Muscle of back (tissue), 11 donors: ENCODE results near the gene GHR. TPM values are rescaled to one million over a fixed set of nuclear protein-coding genes. Genes with fewer than 3 reads are reported as not detected.
A peak's percentile ranks its signal among the peaks of the same experiment; 100 is the strongest.
"Not testable (repeated sequence)": the region's sequence is repeated elsewhere in the genome, so short reads cannot be mapped to it uniquely, and the experiment has no call there.

Source experiments
- DNase-seq, 3 donors: peaks; one replicate each; pipeline versions ENCODE4 v3.0.0 to v3.0.0-alpha.2; 2013
- polyA plus RNA-seq, 10 donors: library from polyadenylated mRNA; unstranded; fragments of 120-200 nt; gene quantifications; one replicate each; pipeline ENCODE4 v1.2.1, GENCODE V29; 2013; ENCODE audit not compliant: insufficient read length in 10 of 10

Gene GHR
- polyA plus RNA-seq, 10 donors, result 14.9 to 28.1 (median 18.0) TPM

DNA sequence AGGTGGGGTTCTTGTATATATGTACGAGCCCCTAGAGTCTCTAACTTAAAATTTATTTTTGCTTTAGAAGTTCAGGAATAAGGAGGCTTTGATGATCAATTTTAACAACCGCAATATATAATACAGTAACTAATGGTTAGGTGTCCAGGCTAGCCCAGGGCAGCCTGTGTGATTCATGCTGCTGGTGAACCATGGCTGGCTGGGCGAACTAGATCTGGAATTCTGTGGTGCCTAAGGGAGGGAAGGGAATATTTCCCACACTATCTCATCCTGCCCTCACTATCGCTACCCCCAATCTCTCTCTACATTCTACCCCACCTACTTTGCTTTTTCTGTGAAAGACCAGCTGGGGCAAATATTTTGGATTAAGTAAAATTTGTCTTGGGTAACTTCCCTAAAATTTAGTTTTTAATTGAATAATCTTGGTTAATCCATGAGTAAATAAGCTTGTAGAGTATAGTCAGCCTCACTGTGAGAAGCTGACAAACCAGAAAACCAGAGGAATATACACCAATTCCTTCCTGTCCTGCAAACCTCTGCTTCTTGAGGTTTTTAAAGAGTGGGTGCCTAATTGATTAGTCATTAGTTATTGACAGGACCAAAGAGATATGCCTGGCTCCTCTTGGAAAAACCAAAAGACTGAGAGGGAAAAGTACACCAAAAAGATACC lies 218.2 kb downstream of the GHR start:
- DNase-seq, result no peak

DNA sequence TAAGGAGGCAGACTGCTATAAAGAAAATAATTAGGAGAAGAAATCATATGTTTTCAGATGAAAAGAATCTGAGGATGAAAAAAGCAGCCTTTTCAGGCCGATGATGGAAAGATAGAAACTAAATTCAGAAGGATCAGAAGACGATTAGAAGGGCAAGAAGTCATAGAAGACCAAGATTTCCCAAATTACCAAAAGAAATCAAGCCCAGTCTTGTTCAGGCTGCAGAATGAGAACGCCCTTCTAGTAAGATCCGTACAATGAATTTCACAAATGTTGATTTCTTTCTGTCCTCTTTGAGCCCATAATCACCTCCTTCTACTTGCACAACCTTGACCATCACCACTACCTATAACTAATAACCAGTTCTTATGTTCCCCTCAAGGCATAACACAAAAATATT lies 218.8 kb downstream of the GHR start:
- DNase-seq, result no peak

DNA sequence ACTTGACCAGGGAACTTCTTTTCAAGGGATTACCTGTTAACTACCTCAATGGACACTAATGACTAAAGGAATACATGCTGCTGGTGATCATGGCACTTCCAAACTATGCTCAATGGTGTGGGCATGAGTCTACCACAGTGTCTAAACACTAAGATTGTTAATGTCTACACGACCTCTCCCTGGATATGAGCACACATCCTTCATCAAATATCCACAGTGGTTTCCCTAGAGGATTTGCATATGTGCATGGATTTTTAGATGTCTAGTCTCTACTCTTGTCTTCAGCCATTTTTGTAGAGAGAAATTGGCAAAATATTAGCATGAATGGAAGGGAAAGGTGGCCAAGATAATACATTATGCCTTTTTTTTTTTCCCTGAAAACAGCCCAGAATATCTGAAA lies 220.1 kb downstream of the GHR start:
- DNase-seq, result no peak

DNA sequence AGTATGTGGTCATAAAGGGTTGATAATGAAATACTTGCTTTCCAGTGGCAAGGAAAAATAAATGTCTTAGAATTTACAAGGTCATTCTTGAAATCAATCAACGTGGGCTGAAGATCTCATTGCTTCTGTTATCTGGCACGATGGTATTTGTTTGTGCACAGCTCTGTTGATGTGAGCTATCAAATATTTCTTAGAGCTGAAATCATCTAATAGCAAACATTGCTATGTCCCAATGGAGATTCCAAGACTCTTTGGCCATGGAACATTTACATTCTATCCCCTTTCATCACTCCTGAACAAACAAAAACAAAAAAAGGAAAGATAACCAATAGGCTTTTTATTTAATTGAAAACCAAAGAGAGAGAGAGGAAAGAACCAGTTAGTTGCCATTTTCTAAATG lies 221.9 kb downstream of the GHR start:
- no peak for DNase-seq

DNA sequence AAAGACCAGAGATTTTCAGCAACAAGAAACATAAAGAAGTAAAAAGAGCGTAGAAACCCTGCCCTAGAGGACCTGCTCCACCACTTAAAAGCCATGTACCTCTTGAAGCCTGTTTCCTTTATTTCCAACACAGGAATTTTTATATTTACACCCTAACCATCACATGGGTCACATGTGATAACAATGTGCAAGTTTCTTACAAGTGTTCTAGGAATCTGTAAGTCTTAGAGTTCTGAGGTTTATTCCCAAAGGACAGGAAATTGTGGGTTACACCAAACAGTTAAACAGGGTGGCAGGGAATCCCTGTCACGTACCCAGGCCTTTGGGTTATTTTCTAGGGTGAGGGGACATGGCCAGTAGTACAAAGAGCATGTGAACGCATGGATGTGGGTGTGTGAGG lies 224.8 kb downstream of the GHR start:
- DNase-seq, result no peak

DNA sequence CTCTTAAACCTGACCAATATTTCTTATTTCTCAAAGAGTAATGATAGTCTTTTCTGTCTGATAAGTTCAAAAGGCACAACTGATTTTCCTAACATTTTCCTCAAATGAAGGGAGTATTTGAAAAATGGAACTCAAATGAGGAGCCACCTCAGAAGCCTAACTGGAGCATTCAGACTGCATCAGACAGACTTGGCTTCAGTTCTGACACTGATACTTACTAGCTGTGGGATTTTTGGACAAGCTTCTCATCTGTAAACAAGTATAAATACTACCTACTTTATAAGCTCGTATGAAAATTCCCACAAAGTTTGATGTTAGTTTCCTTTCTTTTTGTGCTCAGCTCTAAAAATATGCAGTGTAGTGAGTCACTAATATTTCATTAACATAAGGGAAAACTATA lies 225.7 kb downstream of the GHR start:
- DNase-seq, result no peak

DNA sequence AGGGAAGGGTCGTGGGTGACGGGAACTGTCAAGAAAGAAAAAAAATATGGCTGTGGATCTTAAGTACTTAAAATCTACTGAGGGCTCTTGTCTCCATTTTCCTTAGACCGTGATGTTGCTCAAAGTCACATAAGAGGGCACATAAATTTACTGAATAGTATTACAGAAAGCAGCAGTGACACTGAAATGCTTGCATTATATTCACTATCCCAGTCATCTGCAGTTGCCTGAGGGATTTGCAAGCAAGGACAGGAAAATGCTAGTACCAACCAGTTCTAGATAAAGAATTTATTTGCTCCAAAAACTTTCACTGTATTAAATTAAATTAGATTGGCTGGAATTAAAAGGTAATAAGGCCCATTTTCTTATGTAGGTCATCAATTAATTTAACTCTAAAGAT lies 226.8 kb downstream of the GHR start:
- no peak for DNase-seq

DNA sequence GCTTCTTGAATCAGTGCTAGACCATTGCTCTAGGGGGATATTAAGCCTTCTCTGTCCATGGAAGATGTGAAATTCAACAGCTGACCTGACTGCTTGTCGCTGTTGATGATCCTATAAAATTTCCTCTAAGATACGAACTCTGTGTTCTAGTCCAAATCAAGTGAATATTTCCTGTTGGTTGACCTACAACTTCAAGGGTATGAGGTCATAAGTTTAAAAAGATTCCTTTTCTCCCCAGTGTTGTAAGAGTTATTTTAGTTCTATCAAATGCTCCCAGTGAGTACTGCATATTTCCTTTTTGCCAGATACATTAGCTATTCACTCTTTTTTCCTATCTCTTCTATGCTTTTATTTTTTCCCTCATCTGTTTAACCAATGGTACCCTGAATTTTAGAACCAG lies 230.5 kb downstream of the GHR start:
- DNase-seq, result no peak

DNA sequence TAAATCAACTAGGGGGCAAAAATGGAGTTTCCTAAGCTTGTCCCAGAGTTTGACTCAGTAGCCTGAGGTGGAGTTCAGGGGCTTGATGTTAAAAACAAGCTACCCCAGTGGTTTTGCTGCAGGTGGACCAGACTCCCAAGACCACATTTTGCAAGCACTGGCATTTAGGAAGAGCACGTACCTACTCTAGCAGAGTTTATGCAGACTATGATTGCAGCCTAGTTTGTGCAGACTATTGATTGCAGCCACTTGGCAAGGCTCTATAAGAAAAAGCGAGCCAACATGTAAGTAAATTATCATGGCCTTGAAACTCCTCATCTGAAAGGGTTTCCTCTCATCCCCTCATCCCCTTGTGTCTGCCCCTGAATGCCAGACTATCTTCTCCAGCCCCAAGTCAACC lies 231.4 kb downstream of the GHR start:
- no peak for DNase-seq

DNA sequence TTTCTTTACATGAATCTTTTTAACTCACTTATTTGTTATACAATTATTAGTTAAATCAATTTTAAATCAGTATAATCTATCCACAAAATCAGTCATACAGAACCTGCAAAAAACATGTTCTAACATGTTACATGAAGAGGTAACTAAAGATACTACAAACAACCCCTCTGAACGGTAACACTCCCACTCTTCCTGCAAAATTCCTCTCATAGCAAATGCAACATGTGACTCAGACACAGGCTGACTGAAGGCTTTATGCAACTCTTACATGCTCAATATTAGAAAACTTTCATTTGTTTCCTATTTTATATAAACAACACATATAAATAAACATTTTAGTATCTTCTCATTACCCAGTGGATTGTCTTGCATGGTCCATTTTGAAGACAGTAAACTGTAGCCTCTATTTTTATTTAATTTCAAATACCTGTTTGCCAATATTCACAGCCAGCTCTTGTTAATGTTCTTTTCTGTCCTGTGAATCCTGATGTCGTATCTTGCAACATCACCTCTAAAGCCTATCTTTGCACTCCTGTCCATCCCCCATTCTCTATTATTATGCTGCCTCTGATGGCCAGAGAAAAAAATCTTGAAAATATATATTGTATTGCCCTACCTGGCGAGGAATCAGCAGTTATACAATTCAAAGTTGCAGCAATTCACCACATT lies 232.9 kb downstream of the GHR start:
- no peak for DNase-seq

DNA sequence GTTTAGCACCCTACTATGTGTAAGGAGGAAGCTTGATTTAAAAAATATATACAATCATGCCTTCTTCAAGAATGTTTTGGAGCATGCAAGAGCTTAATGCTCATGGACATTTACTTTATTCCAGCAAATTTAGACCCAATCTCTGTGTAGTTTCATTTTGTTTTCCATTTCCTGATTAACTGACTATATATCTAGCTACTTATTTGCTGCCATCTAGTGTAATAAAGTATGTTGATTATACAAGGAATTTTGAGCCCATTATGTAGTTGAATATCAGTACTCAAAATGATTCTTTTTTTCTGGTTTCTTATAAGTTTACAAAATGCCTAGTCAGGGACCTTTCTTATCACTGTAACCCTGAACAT lies 233.4 kb downstream of the GHR start:
- peak; percentile 10 to 55 (median 14) for DNase-seq

DNA sequence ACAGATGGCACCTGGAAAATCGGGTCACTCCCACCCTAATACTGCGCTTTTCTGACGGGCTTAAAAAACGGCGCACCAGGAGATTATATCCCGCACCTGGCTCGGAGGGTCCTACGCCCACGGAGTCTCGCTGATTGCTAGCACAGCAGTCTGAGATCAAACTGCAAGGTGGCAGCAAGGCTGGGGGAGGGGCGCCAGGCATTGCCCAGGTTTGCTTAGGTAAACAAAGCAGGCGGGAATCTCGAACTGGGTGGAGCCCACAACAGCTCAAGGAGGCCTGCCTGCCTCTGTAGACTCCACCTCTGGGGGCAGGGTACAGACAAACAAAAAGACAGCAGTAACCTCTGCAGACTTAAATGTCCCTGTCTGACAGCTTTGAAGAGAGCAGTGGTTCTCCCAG lies 236.6 kb downstream of the GHR start:
- not testable (repeated sequence) for DNase-seq

DNA sequence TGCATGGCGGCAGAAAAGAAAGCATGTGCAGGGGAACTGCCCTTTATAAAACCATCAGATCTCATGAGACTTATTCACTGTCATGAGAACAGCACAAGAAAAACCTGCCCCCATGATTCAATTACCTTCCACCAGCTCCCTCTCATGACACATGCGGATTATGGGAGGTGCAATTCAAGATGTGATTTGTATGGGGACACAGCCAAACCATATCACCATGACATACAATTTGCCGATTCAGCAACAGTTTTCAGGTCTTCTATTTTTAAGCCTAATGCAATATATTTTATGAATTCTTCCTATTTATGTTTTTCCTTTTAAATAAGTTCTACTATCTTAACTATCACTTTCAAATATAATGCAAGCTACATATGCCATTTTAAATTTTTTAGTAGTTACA lies 242.6 kb downstream of the GHR start:
- DNase-seq, result no peak

DNA sequence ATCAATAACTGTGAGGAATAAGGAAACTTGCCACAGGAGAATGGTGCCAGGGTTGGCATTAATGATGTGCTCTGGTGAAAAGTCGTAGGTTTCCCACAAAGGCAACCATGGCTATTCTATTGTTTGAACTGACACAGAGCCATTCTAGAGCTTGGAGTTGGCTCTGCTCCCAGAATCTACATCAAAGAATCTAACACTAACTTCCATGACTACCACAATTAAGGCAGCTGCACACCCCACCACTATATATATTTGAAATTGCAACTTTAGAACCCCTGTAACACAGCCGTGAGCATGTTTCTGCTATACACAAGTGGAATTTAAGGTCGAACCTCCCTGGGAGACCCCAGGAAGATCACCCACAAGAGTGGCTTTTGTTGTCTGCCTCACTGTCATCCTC lies 243.6 kb downstream of the GHR start:
- DNase-seq, result no peak

DNA sequence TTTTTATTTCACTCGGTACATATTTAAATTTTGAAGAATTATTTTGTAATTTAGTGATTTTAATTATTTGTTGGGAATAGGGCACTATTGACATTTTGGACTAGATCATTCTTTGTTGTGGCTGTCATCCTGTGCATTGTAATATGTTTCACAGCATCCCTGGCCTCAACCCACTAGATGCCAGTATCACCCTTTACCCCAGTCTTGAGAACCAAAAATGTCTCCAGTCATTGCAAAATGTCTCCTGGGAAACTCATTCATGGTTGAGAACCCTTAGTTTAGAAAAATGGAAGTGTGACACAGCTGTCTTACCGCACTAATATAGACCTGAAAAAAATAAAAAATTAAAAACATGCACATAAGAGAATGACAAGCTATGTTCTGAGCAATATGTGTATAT lies 245.0 kb downstream of the GHR start:
- DNase-seq, result no peak

DNA sequence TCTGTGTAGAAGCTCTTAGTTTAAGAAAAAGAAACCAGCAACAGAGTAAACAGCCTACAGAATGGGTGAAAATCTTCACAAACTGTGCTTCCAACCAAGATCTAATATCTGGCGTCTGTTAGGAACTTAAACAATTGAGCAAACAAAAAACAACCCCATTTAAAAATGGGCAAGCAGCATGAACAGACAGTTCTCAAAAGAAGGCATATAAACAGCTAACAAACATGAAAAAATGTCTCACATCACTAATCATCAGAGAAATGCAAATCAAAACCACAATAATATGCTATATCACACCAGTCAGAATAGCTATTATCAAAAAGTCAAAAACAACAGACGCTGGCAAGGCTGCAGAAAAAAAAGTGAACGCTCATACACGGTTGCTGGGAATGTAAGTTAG lies 249.7 kb downstream of the GHR start:
- DNase-seq, result no peak

DNA sequence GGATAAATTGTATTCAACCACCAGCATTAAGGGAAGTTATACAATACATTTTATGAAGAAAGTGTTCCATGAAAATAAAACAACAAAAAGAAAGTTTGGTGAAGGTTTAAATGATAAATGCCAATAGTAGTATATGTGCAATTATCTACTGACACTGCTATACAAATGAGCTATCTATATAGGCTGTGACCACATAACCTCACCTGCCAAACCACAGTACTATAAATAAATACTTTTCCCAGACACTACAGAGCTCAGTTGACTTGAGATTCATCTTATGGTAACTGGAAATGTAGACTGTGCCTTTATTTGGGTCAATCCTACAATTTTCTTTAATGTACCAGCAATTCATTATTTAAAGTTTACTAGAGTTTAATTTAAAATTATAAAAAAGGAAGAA lies 252.4 kb downstream of the GHR start:
- no peak for DNase-seq

DNA sequence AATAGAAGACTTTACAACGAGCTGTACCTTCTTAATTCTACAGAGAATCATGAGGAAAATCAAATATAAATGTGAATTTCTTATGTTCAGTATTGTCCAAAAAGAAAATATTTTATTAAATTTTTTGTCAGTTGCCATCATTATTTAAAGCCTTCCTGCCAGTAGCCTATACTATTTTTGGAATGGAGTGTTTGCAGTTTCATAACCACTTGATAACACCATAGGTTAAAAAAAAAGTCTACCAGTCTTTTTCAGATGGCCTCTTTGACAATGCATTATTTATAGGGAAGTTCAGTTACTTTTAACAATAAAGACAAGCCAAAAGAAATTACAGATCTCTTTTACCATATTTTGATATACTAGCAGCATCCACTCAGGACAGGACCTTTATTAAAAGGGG lies 253.1 kb downstream of the GHR start:
- no peak for DNase-seq

DNA sequence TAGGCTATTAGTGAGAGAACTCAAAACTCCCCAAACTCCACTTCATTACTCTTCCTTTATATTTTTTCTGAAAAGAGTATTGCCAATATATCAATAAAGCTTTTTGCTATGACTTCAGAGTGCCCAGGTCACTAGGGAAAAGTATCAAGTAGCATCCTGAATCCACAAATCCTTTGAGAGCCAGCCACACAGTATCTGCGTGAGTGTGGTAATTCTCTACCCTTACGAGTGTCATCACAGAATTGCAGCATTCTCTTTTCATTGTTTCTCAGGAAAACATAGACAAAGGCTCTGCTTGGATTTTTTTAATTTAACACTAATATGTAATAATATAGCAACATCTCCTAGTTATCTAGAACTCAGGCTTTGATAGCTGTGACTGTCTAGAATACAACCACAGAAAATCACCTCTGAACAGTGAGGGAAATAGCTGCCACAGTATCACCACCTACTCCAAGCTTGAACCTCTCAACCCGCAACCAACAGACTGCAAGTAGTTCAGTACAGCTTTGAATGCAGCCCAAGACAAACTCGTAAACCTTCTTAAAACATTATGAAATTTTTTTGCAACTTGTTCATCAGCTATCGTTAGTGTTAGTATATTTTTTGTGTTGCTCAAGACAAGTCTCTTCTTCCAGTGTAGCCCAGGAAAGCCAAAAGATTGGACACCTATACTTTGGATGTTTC lies 254.1 kb downstream of the GHR start:
- no peak for DNase-seq

DNA sequence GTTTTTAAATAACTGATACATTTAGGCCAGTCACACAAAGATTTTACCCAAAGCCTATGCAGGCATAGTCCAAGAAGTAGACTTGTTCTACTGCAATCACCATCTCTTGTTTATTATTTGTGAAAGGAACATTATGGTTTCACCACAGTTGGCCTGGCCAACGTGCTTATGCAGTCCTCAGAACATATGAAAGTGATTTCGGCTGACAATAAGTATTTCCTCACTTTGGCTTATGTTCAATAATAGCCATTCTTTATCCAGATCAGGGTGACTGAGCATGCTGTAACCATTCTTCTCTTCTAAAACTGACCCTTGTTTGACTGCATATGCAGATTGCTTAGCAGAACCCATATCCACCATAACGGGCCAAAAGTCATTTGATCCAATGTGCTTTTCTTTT lies 256.8 kb downstream of the GHR start:
- DNase-seq, result no peak

DNA sequence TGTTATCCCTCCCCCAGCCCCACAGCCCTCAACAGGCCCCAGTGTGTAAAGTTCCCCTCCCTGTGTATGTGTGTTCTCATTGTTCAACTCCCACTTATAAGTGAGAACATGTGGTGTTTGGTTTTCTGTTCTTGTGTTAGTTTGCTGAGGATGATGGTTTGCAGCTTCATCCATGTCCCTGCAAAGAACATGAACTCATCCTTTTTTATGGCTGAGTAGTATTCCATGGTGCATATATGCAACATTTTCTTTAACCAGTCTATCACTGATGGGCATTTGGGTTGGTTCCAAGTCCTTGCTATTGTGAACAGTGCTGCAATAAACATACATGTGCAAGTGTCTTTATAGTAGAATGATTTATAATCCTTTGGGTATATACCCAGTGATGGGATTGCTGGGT lies 261.8 kb downstream of the GHR start:
- not testable (repeated sequence) for DNase-seq

DNA sequence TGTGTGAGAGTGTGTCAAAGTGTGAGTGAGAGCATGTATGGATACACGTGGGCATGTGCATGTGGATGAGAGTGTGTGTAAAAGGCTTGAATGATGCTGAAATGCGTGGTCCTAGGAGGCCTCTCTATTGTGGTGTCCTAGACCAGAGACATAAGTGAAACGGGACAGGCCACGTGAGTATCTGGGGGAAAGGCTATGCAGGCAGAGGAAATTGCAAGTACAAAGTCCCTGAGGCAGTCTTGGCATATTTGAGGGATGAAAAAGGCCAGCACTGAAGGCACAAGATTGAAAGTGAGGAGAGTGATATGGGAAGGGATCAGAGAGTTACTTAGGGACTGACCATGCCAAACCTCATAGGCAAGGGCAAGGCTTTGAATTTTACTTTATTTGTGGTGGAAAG lies 266.2 kb downstream of the GHR start:
- DNase-seq, result no peak

DNA sequence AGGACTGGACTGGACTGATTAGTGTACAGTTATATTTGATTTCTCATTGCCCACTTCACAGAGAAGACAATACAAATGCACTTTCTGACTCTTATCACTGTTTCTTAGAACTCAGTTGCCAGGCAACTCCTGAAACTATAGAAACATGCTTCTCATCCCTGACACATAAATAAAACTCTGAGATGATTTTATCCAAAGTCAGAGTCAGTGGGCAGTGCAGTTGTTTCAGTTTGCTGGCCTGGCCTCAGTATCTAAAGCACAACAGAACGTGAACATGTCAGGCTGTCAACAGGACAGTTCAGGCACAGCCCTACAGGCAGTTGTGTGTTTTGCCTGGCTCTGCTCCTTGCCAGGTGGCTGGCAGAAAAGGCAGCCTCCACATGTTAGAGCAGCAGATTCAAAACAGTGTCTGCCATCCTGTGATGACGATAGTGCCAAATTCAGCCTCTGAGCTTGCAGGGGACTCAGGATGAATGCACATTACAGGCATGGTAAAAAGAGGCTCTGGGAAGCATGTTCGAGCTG lies 268.2 kb downstream of the GHR start:
- peak in 2 of 3 donors; percentile 14 to 20 for DNase-seq
